ENCODE results near the gene C19orf53. TPM values are rescaled to one million over a fixed set of nuclear protein-coding genes. Genes with fewer than 3 reads are reported as not detected.

C19orf53 gene
- total and polyA plus RNA-seq, 9 of the 15 experiments (the other 6 are each of a cell fraction or from before 2014, with no cell fraction given): 98.5 to 441 (median 164) TPM

DNA sequence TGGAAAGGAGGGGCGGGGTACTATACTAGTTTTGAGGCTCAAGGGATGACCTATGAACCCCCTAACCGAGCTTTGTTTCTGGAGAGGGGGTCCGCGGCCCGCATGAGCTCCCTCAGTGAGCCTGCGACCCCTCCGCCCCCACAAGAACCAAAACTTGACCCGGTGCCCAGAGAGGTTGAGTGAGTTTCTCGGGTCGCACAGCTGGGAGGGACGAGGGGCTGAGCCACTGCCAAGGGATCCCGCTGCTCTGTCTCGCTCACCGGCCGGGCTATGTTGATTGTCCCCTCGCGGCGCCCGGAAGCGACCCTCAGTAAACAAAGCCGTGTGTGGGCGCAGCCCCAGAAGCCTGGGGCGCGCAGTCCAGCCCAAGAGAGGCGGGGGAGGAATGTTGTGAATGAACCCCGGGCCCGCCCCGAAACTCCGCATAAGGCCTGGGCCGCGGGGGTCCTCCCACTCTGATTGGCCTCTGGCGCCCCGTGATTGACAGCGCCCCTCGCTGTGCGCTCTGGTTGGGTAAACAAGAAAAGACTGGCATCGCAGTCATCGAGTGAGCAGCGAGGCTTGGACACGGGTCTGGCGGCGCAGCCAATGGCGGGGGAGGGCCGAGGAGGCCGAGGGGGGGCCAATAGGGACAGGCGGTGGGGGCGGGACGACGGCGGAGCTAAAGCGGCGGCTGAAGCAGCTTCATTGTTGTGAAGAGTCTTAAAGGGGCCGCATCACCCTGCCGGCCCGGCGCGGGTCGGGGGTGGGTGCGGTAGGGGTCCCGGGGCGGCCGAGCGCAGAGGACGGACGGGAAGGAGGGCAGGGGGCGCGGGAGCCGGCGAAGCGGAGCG, 20.7 kb downstream of the C19orf53 start, which contains the start of gene ZSWIM4 (continued):
- TF ChIP-seq ARID1B (IDR thresholded peaks at IDR 0.05) (0 out of 2 replicates have a peak, but pooled peaks have one; percentile 32), KAT7 (CRISPR knock-in tag; IDR thresholded peaks at IDR 0.05; ENCODE audit: borderline replicate concordance) (peak; percentile 73; the same call in 1 of the 2 replicates), RBFOX2 (IDR thresholded peaks at IDR 0.05; ENCODE audit: low read depth, low read length) (peak; percentile 85), MEIS2 (IDR thresholded peaks at IDR 0.05; ENCODE audit: partially characterized antibody) (peak; percentile 98), FOS (IDR thresholded peaks at IDR 0.05; ENCODE audit: extremely low read depth, insufficient read length) (peak; percentile 100), CHD2 (IDR thresholded peaks at IDR 0.05; ENCODE audit: low read depth, low read length) (peak; percentile 92), CXXC5 (CRISPR knock-in tag; IDR thresholded peaks at IDR 0.05) (peak; percentile 85), MBD2 (IDR thresholded peaks at IDR 0.05; ENCODE audit: borderline replicate concordance, low read depth) (peak; percentile 100), KDM1A (IDR thresholded peaks at IDR 0.05) (peak; percentile 93 to 97), GABPA (tag; conservative IDR thresholded peaks at IDR 0.05; ENCODE audit: low read depth) (peak; percentile 59), ZFPM2 (CRISPR knock-in tag; IDR thresholded peaks at IDR 0.05) (0 out of 2 replicates have a peak, but pooled peaks have one; percentile 28), RAD51 (IDR thresholded peaks at IDR 0.05; ENCODE audit: borderline replicate concordance, low read depth) (peak; percentile 44; the same call in 1 of the 2 replicates), ZFP36 (IDR thresholded peaks at IDR 0.05; ENCODE audit: low read depth, low read length, partially characterized antibody) (peak; percentile 94), CREB1 (IDR thresholded peaks at IDR 0.05) (no peak; the same call in 1 of the 2 replicates), CREB1 (CRISPR knock-in tag; IDR thresholded peaks at IDR 0.05) (0 out of 2 replicates have a peak, but pooled peaks have one; percentile 47)
- TF ChIP-seq, protein P1, sequence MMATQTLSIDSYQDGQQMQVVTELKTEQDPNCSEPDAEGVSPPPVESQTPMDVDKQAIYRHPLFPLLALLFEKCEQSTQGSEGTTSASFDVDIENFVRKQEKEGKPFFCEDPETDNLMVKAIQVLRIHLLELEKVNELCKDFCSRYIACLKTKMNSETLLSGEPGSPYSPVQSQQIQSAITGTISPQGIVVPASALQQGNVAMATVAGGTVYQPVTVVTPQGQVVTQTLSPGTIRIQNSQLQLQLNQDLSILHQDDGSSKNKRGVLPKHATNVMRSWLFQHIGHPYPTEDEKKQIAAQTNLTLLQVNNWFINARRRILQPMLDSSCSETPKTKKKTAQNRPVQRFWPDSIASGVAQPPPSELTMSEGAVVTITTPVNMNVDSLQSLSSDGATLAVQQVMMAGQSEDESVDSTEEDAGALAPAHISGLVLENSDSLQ (IDR thresholded peaks at IDR 0.05): peak; percentile 100
- TF ChIP-seq, protein P2, sequence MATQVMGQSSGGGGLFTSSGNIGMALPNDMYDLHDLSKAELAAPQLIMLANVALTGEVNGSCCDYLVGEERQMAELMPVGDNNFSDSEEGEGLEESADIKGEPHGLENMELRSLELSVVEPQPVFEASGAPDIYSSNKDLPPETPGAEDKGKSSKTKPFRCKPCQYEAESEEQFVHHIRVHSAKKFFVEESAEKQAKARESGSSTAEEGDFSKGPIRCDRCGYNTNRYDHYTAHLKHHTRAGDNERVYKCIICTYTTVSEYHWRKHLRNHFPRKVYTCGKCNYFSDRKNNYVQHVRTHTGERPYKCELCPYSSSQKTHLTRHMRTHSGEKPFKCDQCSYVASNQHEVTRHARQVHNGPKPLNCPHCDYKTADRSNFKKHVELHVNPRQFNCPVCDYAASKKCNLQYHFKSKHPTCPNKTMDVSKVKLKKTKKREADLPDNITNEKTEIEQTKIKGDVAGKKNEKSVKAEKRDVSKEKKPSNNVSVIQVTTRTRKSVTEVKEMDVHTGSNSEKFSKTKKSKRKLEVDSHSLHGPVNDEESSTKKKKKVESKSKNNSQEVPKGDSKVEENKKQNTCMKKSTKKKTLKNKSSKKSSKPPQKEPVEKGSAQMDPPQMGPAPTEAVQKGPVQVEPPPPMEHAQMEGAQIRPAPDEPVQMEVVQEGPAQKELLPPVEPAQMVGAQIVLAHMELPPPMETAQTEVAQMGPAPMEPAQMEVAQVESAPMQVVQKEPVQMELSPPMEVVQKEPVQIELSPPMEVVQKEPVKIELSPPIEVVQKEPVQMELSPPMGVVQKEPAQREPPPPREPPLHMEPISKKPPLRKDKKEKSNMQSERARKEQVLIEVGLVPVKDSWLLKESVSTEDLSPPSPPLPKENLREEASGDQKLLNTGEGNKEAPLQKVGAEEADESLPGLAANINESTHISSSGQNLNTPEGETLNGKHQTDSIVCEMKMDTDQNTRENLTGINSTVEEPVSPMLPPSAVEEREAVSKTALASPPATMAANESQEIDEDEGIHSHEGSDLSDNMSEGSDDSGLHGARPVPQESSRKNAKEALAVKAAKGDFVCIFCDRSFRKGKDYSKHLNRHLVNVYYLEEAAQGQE (IDR thresholded peaks at IDR 0.05; ENCODE audit: borderline replicate concordance): no peak
- TF ChIP-seq, protein P2 (CRISPR knock-in tag; IDR thresholded peaks at IDR 0.05; ENCODE audit: low read depth): 0 out of 2 replicates have a peak, but pooled peaks have one; percentile 34
- TF ChIP-seq, protein P3, sequence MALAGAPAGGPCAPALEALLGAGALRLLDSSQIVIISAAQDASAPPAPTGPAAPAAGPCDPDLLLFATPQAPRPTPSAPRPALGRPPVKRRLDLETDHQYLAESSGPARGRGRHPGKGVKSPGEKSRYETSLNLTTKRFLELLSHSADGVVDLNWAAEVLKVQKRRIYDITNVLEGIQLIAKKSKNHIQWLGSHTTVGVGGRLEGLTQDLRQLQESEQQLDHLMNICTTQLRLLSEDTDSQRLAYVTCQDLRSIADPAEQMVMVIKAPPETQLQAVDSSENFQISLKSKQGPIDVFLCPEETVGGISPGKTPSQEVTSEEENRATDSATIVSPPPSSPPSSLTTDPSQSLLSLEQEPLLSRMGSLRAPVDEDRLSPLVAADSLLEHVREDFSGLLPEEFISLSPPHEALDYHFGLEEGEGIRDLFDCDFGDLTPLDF (CRISPR knock-in tag; IDR thresholded peaks at IDR 0.05): no peak

All from K562 (cell line).